PC-3 (cell line): ENCODE measurements around the gene LDHD.

Source experiments
- CTCF ChIP-seq: fragments of 300-600 bp; sonication (generic); conservative IDR thresholded peaks from 2 replicates; pipeline ENCODE4 v1.5.1; 2017; ENCODE audit warnings: antibody characterized with exemption, low read depth, mild to moderate bottlenecking, low read length
- EZH2 ChIP-seq: fragments of 300-600 bp; sonication (generic); IDR thresholded peaks from one replicate; pipeline ENCODE4 v1.6.1; 2017; ENCODE audit warnings: antibody characterized with exemption, mild to moderate bottlenecking, low read length; ENCODE audit not compliant: unreplicated experiment

GRCh38 chr16:75105306-75106061, 11.1 kb downstream of the LDHD start:
- TF ChIP-seq EZH2, result no peak
- TF ChIP-seq CTCF, result no peak
